ENCODE results near the gene DUSP15.

The DUSP15 gene

GRCh38 chr20:31849306-31849930 is 20.9 kb downstream of the DUSP15 start:
- TF ChIP-seq CTCF (IDR thresholded peaks at IDR 0.05; ENCODE audit: borderline replicate concordance, insufficient read depth, low read depth, low read length): no peak

GRCh38 chr20:31848088-31848999 is 22.0 kb downstream of the DUSP15 start:
- TF ChIP-seq CTCF (IDR thresholded peaks at IDR 0.05; ENCODE audit: borderline replicate concordance, insufficient read depth, low read depth, low read length): no peak
- H3K4me3 ChIP-seq (ENCODE audit: low read depth, low read length): no peak overlapping the region

More at GRCh38 chr20:31849306-31849930, 20.9 kb downstream of the DUSP15 start:
- H3K4me3 ChIP-seq (ENCODE audit: low read depth, low read length): no peak overlapping the region

- H3K4me3 ChIP-seq (ENCODE audit: low read depth, low read length): no peak overlapping the region
- TF ChIP-seq CTCF (IDR thresholded peaks at IDR 0.05; ENCODE audit: borderline replicate concordance, insufficient read depth, low read depth, low read length): no peak
These were observed 23.6 kb downstream of the DUSP15 start for GRCh38 chr20:31846793-31847138.

- no peak within 1 kb of the TSS for H3K4me3 ChIP-seq (ENCODE audit: low read depth, low read length)
- TF ChIP-seq CTCF (IDR thresholded peaks at IDR 0.05; ENCODE audit: borderline replicate concordance, insufficient read depth, low read depth, low read length): no peak
These were observed 24.9 kb downstream of the DUSP15 start, which contains the start of gene FOXS1 for GRCh38 chr20:31845300-31845863. FOXS1 (minus strand) TSS chr20:31845604; CDS start chr20:31845542, 62 bp downstream.

- TF ChIP-seq CTCF (IDR thresholded peaks at IDR 0.05; ENCODE audit: borderline replicate concordance, insufficient read depth, low read depth, low read length): no peak
- H3K4me3 ChIP-seq (ENCODE audit: low read depth, low read length): no peak overlapping the region
These were observed 25.5 kb downstream of the DUSP15 start for GRCh38 chr20:31844737-31845299.

- TF ChIP-seq CTCF (IDR thresholded peaks at IDR 0.05; ENCODE audit: borderline replicate concordance, insufficient read depth, low read depth, low read length): no peak
- H3K4me3 ChIP-seq (ENCODE audit: low read depth, low read length): no peak overlapping the region
These were observed 26.4 kb downstream of the DUSP15 start for GRCh38 chr20:31843881-31844280.
